HG02938 (cell line): Measurements from ENCODE around the gene PCIF1.
A peak's percentile ranks its signal among the peaks of the same experiment; 100 is the strongest.
"Not testable (repeated sequence)": the region's sequence is repeated elsewhere in the genome, so short reads cannot be mapped to it uniquely, and the experiment has no call there.

Experiments used
- ATAC-seq: cut with Tn5 transposase; IDR thresholded peaks from one replicate; pipeline ENCODE4 v1.9.1; 2021; ENCODE audit warnings: mild to moderate bottlenecking, moderate library complexity; ENCODE audit not compliant: unreplicated experiment

Gene PCIF1

DNA sequence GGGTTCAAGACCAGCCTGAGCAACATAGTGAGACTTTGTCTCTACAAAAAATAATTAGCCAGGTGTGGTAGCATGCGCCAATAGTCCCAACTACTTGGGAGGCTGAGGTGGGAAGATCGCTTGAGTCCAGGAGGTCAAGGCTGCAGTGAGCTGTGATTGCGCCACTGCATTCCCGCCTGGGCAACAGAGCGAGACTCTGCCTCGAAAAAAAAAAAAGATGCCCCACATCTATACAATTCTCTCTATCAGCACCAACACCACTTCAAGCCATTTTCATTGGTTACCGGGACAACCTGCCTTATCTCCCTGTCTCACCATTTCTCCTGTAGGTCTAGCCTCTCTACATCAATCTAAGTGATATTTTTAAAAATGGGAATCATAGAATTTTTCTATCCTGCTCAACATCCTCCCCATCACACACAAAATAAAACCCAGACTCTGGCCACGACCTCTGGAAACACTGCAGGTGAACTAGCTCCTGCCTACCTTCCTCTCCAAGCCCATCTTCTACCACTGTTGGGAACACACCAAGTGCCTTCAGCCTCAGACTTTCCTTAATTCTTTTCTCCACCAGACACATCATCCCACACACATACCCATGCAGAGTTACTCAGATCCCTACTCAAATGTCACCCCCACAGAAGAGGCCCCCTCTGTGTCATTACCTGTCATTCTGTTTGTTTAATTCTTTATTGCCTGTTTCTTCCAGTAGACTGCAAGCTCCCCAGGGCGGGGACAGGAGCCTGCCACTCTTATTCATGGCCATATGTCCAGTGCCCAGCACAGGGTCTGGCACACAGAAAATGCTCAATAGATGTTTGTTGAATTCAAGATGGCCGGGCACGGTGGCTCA lies 12.9 kb upstream of the PCIF1 start:
- no peak for ATAC-seq

GRCh38 chr20:45924391-45925261 lies 9.9 kb upstream of the PCIF1 start:
- no peak for ATAC-seq

GRCh38 chr20:45925821-45926506 lies 8.5 kb upstream of the PCIF1 start:
- no peak for ATAC-seq

- ATAC-seq = no peak
Observed at GRCh38 chr20:45926731-45927070, 7.8 kb upstream of the PCIF1 start.

GRCh38 chr20:45927071-45927878 lies 7.2 kb upstream of the PCIF1 start:
- no peak for ATAC-seq

GRCh38 chr20:45931680-45932079 lies 2.8 kb upstream of the PCIF1 start:
- ATAC-seq = not testable (repeated sequence)

DNA sequence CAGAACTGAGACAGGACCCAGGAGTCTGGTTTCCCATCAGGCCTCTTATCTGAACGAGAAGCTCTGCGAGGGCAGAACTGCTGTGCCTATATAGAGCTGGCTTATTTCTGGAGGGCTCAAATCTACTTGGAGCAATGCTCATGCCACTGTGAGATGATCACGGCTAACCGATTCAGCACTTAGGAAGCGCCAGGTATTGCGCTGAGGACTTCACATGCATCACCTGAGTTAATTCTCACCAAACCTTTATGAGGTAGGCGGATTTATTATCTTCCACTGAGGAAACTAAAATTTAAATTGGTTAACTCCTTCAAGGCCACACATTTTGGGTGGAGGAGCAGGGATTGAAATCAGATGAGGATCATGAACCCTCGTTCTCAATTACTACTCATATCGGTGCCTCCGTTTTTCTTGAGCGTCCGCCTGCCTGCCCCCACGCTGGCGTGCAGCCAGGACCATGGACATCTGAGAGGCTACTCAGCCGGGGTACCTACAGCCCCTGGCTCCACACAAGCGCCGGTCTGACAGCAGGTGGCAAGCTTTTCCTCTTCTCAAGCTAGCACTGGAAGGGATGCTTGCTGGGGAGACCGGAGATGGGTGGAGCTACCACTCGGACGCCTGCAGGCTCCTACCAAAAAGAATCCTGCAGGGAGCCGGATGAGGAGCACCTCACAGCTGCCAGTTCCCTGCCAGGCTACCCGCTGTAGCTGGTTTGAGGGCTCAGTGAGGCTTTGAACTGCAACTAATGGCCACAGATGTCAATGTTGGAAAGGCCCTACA lies 1.0 kb upstream of the PCIF1 start:
- ATAC-seq = no peak

- peak; percentile 20 for ATAC-seq
Observed at GRCh38 chr20:45934046-45934585, 367 bp upstream of the PCIF1 start.

DNA sequence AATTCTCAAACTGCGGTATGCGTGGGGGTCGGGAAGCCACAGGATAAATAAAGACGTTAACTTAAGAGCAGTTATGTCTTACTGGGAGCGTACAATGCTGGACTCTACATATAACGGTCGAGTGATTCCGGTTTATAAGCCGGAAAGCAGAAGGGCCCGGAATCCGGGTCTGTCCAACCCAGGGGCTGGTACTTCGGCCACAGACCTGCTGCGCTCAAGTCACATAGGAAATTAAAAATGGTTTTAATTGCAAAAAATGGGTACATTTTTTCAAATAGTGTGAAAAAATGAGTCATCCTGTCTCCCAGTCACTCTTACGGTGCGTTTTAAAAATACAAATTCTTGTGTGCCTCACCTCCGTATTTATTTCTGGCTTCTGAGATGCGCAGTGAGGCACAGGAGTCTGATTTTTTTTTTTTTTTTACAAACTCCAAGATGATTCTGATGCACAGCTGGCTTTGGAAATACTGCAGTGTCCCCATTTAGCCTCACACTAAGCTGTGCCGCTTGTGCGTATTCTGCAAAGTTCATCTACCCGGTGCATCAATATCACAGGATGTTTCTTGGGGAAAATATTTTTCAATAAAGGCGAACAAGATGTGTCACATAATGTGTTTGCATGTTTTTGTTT lies 1.0 kb downstream of the PCIF1 start:
- peak; percentile 14 for ATAC-seq

- no peak for ATAC-seq
Observed at GRCh38 chr20:45937765-45938164, 3.3 kb downstream of the PCIF1 start.

DNA sequence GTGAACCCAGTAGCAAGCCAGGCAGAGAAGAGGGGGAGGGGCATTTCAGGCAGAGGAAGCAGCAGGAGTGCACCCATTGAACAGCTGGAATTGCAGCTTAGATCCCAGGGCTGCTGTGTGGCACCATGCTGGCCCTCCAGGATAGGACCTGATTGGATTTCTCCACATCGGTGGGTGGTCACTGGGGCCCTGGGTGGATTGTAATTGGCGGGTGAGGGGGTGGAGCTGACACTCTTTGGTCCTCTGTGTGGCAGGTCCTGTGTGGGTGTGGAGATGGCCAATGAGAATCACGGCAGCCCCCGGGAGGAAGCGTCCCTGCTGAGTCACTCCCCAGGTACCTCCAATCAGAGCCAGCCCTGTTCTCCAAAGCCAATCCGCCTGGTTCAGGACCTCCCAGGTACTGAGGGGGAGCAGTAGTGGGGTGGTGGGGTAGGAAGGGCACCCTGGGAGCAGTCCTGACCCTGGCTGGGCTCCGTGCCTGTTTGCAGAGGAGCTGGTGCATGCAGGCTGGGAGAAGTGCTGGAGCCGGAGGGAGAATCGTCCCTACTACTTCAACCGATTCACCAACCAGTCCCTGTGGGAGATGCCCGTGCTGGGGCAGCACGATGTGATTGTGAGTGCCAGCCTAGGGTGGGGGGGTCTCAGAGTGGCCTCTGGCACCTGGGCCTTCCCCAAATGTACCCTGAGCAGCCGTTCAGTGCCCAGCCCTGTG lies 4.4 kb downstream of the PCIF1 start:
- ATAC-seq = no peak

GRCh38 chr20:45940053-45940452 lies 5.6 kb downstream of the PCIF1 start:
- ATAC-seq = no peak

DNA sequence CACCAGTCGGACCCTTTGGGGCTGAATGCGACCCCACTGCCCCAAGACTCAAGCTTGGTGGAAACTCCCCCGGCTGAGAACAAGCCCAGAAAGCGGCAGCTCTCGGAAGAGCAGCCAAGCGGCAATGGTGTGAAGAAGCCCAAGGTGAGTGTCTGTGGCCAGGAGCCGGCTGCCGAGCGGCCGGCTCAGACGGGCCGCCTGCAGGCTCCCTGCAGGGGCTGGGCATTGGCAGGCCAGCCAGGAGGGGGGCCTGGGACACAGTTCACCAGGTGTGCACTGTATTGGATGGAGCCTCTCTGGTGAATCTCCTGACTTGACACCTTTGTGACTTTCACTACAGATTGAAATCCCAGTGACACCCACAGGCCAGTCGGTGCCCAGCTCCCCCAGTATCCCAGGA lies 6.0 kb downstream of the PCIF1 start:
- ATAC-seq = no peak

DNA sequence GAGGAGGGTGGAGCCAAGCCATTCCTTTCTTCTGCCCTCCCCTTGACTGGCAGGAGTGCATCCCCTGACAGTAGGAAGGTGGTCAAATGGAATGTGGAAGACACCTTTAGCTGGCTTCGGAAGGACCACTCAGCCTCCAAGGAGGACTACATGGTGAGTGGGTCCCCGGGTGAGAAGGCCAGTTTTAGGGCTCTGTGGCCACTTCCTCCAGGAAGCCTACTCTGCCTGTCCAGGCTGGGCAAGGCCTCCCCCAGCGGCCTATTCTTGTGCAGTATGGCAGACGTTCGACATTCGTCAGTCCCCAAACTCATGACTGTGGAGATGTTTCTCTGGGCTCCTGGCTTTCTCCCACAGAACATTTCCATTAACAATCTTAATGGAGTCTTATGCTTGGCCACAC lies 9.1 kb downstream of the PCIF1 start:
- no peak for ATAC-seq

DNA sequence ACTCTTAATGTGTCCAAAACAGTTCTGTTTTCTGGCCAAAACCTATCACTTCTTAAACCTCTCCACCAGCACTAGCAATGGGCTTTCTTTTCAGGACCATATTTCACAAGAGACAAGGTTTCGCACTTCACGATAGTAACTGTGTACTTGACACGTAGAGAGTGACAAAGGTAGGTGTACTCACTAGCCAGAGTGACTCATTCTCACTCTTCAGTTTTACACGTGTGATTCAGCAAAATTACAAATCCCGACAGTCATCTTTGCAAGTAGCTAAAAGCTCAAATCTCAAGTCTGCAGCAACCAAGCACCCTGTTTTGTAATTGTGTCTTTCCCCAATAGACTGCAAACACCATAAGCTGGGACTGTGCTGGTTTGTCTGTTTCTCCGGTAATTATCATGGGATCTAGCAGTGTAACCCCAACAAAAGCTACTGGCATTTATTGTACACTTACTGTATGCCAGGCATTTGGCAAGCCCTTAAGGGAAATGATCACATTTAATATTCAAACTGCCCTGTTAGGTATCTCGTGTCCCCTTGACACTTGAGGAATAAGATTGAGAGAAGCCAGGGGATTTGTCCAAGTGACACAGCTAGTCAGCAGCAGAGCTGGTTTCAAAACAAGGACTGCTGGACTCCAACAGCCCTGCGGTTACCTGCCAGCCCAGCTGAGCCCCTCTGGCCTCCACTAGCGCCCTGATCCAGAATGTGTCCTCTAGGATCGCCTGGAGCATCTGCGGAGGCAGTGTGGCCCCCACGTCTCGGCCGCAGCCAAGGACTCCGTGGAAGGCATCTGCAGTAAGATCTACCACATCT lies 9.9 kb downstream of the PCIF1 start:
- no peak for ATAC-seq

GRCh38 chr20:45944965-45945677 lies 10.6 kb downstream of the PCIF1 start:
- ATAC-seq = no peak

- ATAC-seq = no peak
Observed at GRCh38 chr20:45945678-45946148, 11.2 kb downstream of the PCIF1 start.
